ENCODE data around the gene PKN1. TPM values are rescaled to one million over a fixed set of nuclear protein-coding genes. Genes with fewer than 3 reads are reported as not detected.

PKN1 gene
- total and polyA plus RNA-seq, 10 of the 15 experiments (the other 5 are each of a cell fraction or from before 2014, with no cell fraction given): 1.0 to 189 (median 52.7) TPM

DNA sequence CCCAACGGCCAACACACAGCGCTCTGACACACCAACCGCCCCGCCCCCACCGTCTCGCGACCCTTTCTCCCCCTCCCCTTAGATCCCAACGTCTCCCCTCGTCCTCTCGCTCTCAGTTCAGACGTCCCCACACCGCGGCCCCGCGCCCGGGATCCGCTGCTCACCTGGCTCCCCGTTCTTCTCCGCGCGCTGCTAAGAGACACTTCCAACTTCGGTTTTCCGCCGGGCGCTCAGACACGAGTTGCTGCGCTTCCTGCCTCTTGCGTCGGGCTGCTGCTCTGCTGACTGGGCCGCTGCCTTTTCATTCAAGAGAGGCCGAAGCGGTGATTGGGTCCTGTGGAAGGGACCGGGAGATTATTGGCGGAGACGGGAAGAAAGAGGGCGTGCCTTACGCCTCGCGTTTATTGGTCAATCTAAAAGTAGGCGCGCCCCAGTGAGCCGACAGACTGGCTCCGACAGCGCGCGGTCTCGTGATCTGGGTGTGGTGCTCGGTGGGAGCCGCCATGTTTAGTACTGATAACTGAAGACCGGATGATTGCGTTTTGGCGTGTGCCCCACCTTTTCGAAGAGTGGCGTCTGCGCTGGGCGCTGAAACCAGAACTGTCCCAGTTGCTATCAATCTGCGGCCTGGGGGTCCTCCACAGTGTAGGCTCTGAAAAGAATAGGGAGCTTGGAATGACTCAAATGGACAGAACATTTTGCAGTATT lies 13.8 kb upstream of the PKN1 start, which contains the start of gene DDX39A (continued):
- TF ChIP-seq, protein P1, sequence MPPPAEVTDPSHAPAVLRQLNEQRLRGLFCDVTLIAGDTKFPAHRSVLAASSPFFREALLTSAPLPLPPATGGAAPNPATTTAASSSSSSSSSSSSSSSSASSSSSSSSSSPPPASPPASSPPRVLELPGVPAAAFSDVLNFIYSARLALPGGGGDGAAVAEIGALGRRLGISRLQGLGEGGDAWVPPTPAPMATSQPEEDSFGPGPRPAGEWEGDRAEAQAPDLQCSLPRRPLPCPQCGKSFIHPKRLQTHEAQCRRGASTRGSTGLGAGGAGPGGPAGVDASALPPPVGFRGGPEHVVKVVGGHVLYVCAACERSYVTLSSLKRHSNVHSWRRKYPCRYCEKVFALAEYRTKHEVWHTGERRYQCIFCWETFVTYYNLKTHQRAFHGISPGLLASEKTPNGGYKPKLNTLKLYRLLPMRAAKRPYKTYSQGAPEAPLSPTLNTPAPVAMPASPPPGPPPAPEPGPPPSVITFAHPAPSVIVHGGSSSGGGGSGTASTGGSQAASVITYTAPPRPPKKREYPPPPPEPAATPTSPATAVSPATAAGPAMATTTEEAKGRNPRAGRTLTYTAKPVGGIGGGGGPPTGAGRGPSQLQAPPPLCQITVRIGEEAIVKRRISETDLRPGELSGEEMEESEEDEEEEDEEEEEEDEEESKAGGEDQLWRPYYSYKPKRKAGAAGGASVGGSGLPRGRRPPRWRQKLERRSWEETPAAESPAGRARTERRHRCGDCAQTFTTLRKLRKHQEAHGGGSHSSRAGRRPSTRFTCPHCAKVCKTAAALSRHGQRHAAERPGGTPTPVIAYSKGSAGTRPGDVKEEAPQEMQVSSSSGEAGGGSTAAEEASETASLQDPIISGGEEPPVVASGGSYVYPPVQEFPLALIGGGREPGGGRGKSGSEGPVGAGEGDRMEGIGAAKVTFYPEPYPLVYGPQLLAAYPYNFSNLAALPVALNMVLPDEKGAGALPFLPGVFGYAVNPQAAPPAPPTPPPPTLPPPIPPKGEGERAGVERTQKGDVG (CRISPR knock-in tag; IDR thresholded peaks at IDR 0.05): no peak
- peak; percentile 99 for TF ChIP-seq BHLHE40 (IDR thresholded peaks at IDR 0.05; ENCODE audit: borderline replicate concordance in 1 of 2, low read depth in 2 of 2, low read length in 1 of 2)
- peak; percentile 72; the same call in 1 of the 2 replicates for TF ChIP-seq ZBTB40 (IDR thresholded peaks at IDR 0.05; ENCODE audit: borderline replicate concordance)
- TF ChIP-seq TARDBP (IDR thresholded peaks at IDR 0.05; ENCODE audit: borderline replicate concordance): no peak
- TF ChIP-seq RCOR1 (conservative IDR thresholded peaks at IDR 0.05; ENCODE audit: low read depth, low read length): no peak
- TF ChIP-seq, protein P2, sequence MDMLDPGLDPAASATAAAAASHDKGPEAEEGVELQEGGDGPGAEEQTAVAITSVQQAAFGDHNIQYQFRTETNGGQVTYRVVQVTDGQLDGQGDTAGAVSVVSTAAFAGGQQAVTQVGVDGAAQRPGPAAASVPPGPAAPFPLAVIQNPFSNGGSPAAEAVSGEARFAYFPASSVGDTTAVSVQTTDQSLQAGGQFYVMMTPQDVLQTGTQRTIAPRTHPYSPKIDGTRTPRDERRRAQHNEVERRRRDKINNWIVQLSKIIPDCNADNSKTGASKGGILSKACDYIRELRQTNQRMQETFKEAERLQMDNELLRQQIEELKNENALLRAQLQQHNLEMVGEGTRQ (IDR thresholded peaks at IDR 0.05; ENCODE audit: borderline replicate concordance, low read depth, low read length): no peak
- no peak for TF ChIP-seq GATAD2B (conservative IDR thresholded peaks at IDR 0.05; ENCODE audit: low read depth)
- TF ChIP-seq, protein P3, sequence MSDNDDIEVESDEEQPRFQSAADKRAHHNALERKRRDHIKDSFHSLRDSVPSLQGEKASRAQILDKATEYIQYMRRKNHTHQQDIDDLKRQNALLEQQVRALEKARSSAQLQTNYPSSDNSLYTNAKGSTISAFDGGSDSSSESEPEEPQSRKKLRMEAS (IDR thresholded peaks at IDR 0.05; ENCODE audit: low read depth, low read length): peak; percentile 84
- 0 out of 4 replicates have a peak, but pooled peaks of 1 of the 2 experiments have one; percentile 48 for TF ChIP-seq SRF (IDR thresholded peaks at IDR 0.05; ENCODE audit: low read depth in 2 of 2, low read length in 2 of 2)
- TF ChIP-seq SPI1 (IDR thresholded peaks at IDR 0.05; ENCODE audit: borderline replicate concordance, insufficient read depth, low read depth, low read length): 0 out of 2 replicates have a peak, but pooled peaks have one; percentile 13
- peak; percentile 84 for TF ChIP-seq E4F1 (IDR thresholded peaks at IDR 0.05; ENCODE audit: borderline replicate concordance, partially characterized antibody)
- TF ChIP-seq TAF1 (IDR thresholded peaks at IDR 0.05; ENCODE audit: borderline replicate concordance, low read depth, low read length): peak; percentile 80
- no peak for TF ChIP-seq CBX5 (IDR thresholded peaks at IDR 0.05; ENCODE audit: low read depth)
- TF ChIP-seq EGR1 (IDR thresholded peaks at IDR 0.05; ENCODE audit: borderline replicate concordance in 1 of 2, low read depth in 2 of 2, low read length in 2 of 2): 0 out of 3 replicates have a peak, but pooled peaks of 1 of the 2 experiments have one; percentile 31
- TF ChIP-seq NFYB (IDR thresholded peaks at IDR 0.05; ENCODE audit: insufficient read depth, low read depth, low read length): peak; percentile 98
- no peak for TF ChIP-seq ZZZ3 (IDR thresholded peaks at IDR 0.05; ENCODE audit: control insufficient read depth, insufficient read length, low read depth)
- TF ChIP-seq IKZF2 (IDR thresholded peaks at IDR 0.05): no peak; a peak in 1 of 4 replicates

Data from GM12878 (cell line).